Astrocyte (in vitro differentiated cells and primary cell): ENCODE results near the gene GPRC5B. TPM values are rescaled to one million over a fixed set of nuclear protein-coding genes. Genes with fewer than 3 reads are reported as not detected.

Experiments
- DNase-seq: peaks from one replicate; pipeline ENCODE4 v3.0.0-alpha.2; 2010; ENCODE audit warnings: low read depth
- FAIRE-seq: peaks from 2 replicates; lab custom pipeline; 2011; peaks lifted over from hg19 to GRCh38; lab: Jason Lieb, UNC
- H2AFZ ChIP-seq: 2 replicates; pipeline ENCODE4 v1.6.0; 2012; ENCODE audit warnings: low read depth, low read length, inconsistent platforms
- H3K27ac ChIP-seq: 2 replicates; pipeline ENCODE4 v1.5.1; 2011; ENCODE audit warnings: low read depth, low read length, inconsistent platforms
- H3K27me3 ChIP-seq: 2 replicates; pipeline ENCODE4 v1.6.0; 2011; ENCODE audit warnings: low read length, inconsistent platforms; ENCODE audit not compliant: insufficient read depth
- H3K36me3 ChIP-seq: 2 replicates; pipeline ENCODE4 v1.5.1; 2011; ENCODE audit warnings: low read length, inconsistent platforms; ENCODE audit not compliant: insufficient read depth
- H3K4me1 ChIP-seq: 2 replicates; pipeline ENCODE4 v1.5.1; 2011; ENCODE audit warnings: low read length, inconsistent platforms; ENCODE audit not compliant: insufficient read depth
- H3K4me2 ChIP-seq: 2 replicates; pipeline ENCODE4 v1.6.0; 2012; ENCODE audit warnings: low read length, inconsistent platforms
- H3K4me3 ChIP-seq: 2 replicates; pipeline ENCODE4 v1.5.1; 2011; ENCODE audit warnings: low read depth, mild to moderate bottlenecking, low read length, inconsistent platforms; ENCODE audit not compliant: insufficient read depth
- H3K79me2 ChIP-seq: 2 replicates; pipeline ENCODE4 v1.6.0; 2012; ENCODE audit warnings: mild to moderate bottlenecking, low read length, inconsistent platforms; ENCODE audit not compliant: insufficient read depth
- H3K9ac ChIP-seq: 2 replicates; pipeline ENCODE4 v1.6.0; 2012; ENCODE audit warnings: mild to moderate bottlenecking, low read length, inconsistent platforms
- H3K9me3 ChIP-seq: 2 replicates; pipeline ENCODE4 v1.5.1; 2012; ENCODE audit warnings: low read depth, mild to moderate bottlenecking, low read length, inconsistent platforms; ENCODE audit not compliant: insufficient read depth
- H4K20me1 ChIP-seq: 2 replicates; pipeline ENCODE4 v1.6.0; 2012; ENCODE audit warnings: low read length, inconsistent platforms; ENCODE audit not compliant: insufficient read depth
- H3K27ac Mint-ChIP-seq: one replicate; pipeline ENCODE4 v1.8.0; 2021; ENCODE audit warnings: mild to moderate bottlenecking, mixed read lengths; ENCODE audit not compliant: unreplicated experiment
- H3K27me3 Mint-ChIP-seq: one replicate; pipeline ENCODE4 v1.8.0; 2021; ENCODE audit warnings: low read depth, mixed read lengths; ENCODE audit not compliant: unreplicated experiment
- H3K36me3 Mint-ChIP-seq: one replicate; pipeline ENCODE4 v1.8.0; 2021; ENCODE audit warnings: low read depth, mixed read lengths; ENCODE audit not compliant: unreplicated experiment
- H3K4me1 Mint-ChIP-seq: one replicate; pipeline ENCODE4 v1.8.0; 2021; ENCODE audit warnings: low read depth, mixed read lengths; ENCODE audit not compliant: unreplicated experiment
- H3K4me3 Mint-ChIP-seq: one replicate; pipeline ENCODE4 v1.8.0; 2021; ENCODE audit warnings: mild to moderate bottlenecking, moderate library complexity, mixed read lengths; ENCODE audit not compliant: unreplicated experiment
- H3K9me3 Mint-ChIP-seq: one replicate; pipeline ENCODE4 v1.8.0; 2021; ENCODE audit warnings: mild to moderate bottlenecking, mixed read lengths; ENCODE audit not compliant: unreplicated experiment
- EZH2 ChIP-seq: IDR thresholded peaks from 2 replicates; pipeline ENCODE4 v1.6.1; 2012; ENCODE audit warnings: mild to moderate bottlenecking, low read length, inconsistent platforms; ENCODE audit not compliant: insufficient read depth
- total RNA-seq: library from RNA; stranded (reverse); gene quantifications from 2 replicates; pipeline ENCODE4 v1.2.1, GENCODE V29; 2021
- TF ChIP-seq, protein P1 (sequence below): IDR thresholded peaks from 2 replicates; pipeline ENCODE4 v1.5.1; 2011; ENCODE audit warnings: low read depth, mild to moderate bottlenecking, inconsistent platforms, low read length, moderate library complexity; ENCODE audit not compliant: insufficient read depth

Gene GPRC5B
- total RNA-seq, 1 donor from 2014 or later = 9.3 TPM

- peaks cover 34% of the 10 kb centered on the region for H3K4me1 Mint-ChIP-seq
- DNase-seq (no peak), FAIRE-seq (no peak)
- no peaks in the 10 kb centered on the region for H3K36me3 ChIP-seq
- H3K4me1 ChIP-seq = peaks cover 17% of the 10 kb centered on the region
- no peak overlapping the region for H3K27ac ChIP-seq
- TF ChIP-seq, protein P1, sequence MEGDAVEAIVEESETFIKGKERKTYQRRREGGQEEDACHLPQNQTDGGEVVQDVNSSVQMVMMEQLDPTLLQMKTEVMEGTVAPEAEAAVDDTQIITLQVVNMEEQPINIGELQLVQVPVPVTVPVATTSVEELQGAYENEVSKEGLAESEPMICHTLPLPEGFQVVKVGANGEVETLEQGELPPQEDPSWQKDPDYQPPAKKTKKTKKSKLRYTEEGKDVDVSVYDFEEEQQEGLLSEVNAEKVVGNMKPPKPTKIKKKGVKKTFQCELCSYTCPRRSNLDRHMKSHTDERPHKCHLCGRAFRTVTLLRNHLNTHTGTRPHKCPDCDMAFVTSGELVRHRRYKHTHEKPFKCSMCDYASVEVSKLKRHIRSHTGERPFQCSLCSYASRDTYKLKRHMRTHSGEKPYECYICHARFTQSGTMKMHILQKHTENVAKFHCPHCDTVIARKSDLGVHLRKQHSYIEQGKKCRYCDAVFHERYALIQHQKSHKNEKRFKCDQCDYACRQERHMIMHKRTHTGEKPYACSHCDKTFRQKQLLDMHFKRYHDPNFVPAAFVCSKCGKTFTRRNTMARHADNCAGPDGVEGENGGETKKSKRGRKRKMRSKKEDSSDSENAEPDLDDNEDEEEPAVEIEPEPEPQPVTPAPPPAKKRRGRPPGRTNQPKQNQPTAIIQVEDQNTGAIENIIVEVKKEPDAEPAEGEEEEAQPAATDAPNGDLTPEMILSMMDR = no peak
- TF ChIP-seq EZH2 = no peak
- H3K27ac Mint-ChIP-seq = no peak overlapping the region
- H3K9ac ChIP-seq = no peak overlapping the region
- no peaks in the 10 kb centered on the region for H3K9me3 ChIP-seq
- H2AFZ ChIP-seq = no peak overlapping the region
- no peak overlapping the region for H3K4me3 ChIP-seq
- no peaks in the 10 kb centered on the region for H3K27me3 Mint-ChIP-seq
- no peaks in the 10 kb centered on the region for H3K9me3 Mint-ChIP-seq
- H3K4me3 Mint-ChIP-seq = no peak overlapping the region
- no peaks in the 10 kb centered on the region for H3K36me3 Mint-ChIP-seq
- H3K4me2 ChIP-seq = no peak overlapping the region
- H4K20me1 ChIP-seq = no peaks in the 10 kb centered on the region
- H3K27me3 ChIP-seq = no peaks in the 10 kb centered on the region
- H3K79me2 ChIP-seq = no peaks in the 10 kb centered on the region
These were observed 49.5 kb downstream of the GPRC5B start for GRCh38 chr16:19835196-19835595.

DNA sequence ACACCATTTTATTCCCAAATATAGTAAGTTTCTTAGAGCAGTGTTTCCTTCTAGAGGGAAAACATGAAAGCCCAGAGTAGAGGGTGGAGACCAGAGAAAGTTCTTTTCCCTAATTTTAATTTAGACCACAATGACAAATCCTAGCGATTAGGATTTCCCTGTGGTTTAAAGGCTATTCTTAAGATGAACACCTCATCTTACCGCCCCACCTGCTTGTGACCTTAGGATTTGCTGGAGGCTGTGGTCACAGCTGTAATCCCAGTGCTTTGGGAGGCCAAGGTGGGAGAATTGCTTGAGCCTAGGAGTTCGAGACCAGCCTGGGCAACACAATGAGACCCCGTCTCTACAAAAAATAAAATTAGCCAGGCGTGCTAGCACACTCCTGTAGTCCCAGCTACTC is 51.1 kb downstream of the GPRC5B start:
- no peak overlapping the region for H3K27ac ChIP-seq
- H3K4me2 ChIP-seq = no peak overlapping the region
- Mint-ChIP-seq H3K4me3 (no peak overlapping the region), H3K27me3 (no peaks in the 10 kb centered on the region), H3K9me3 (no peaks in the 10 kb centered on the region), H3K4me1 (peaks cover 34% of the 10 kb centered on the region), H3K27ac (no peak overlapping the region), H3K36me3 (no peaks in the 10 kb centered on the region)
- FAIRE-seq = no peak
- H3K9ac ChIP-seq = no peak overlapping the region
- TF ChIP-seq EZH2 = no peak
- TF ChIP-seq, protein P1 = no peak
- DNase-seq = peak; percentile 7
- H3K9me3 ChIP-seq = no peaks in the 10 kb centered on the region
- no peak overlapping the region for H2AFZ ChIP-seq
- no peaks in the 10 kb centered on the region for H3K79me2 ChIP-seq
- no peaks in the 10 kb centered on the region for H3K36me3 ChIP-seq
- H3K4me3 ChIP-seq = no peak overlapping the region
- no peaks in the 10 kb centered on the region for H4K20me1 ChIP-seq
- H3K4me1 ChIP-seq = peaks cover 17% of the 10 kb centered on the region
- H3K27me3 ChIP-seq = no peaks in the 10 kb centered on the region

- Histone ChIP-seq H3K79me2 (no peaks in the 10 kb centered on the region), H4K20me1 (no peaks in the 10 kb centered on the region), H3K27me3 (no peaks in the 10 kb centered on the region), H3K4me3 (no peak overlapping the region), H3K27ac (no peak overlapping the region), H3K4me2 (no peak overlapping the region), H2AFZ (no peak overlapping the region), H3K9me3 (no peaks in the 10 kb centered on the region), H3K36me3 (no peaks in the 10 kb centered on the region), H3K4me1 (peaks cover 17% of the 10 kb centered on the region), H3K9ac (no peak overlapping the region)
- Mint-ChIP-seq H3K27ac (no peak overlapping the region), H3K27me3 (no peaks in the 10 kb centered on the region), H3K4me3 (no peak overlapping the region), H3K4me1 (peaks cover 34% of the 10 kb centered on the region), H3K9me3 (no peaks in the 10 kb centered on the region), H3K36me3 (no peaks in the 10 kb centered on the region)
- peak; percentile 29 for DNase-seq
- no peak for TF ChIP-seq EZH2
- TF ChIP-seq, protein P1 = no peak
- FAIRE-seq = no peak
These were observed 51.5 kb downstream of the GPRC5B start for GRCh38 chr16:19833176-19833575.
